Epidermal melanocyte (primary cell): ENCODE measurements around the gene APC2.
"Not testable (repeated sequence)": the region's sequence is repeated elsewhere in the genome, so short reads cannot be mapped to it uniquely, and the experiment has no call there.

Source experiments
- DNase-seq: peaks from one replicate; pipeline ENCODE4 v3.0.0; 2011; ENCODE audit warnings: low spot score; ENCODE audit not compliant: insufficient read length

The APC2 gene

GRCh38 chr19:1428738-1429391 is 21.1 kb upstream of the APC2 start:
- no peak for DNase-seq

DNA sequence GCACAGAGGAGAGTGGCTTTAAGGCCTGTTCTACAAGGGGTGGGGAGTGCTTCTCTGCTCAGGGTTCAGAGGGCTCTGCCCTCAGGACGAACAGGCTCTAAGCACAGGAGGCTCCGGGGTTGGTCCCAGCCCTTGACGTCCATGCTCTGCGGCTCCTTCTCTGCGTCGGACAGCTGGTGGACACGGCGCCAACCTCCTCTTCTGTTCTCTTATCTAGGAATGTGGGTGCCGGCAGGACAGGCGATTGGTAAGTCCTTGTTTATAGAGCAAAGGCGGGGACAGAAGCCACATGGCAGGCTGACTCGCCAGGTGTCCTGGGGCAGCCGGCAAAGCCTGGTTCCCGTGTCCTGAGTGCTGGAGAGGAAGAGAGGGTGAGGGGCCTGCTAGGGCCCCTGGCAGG is 20.2 kb upstream of the APC2 start:
- no peak for DNase-seq

GRCh38 chr19:1430246-1430645 is 19.7 kb upstream of the APC2 start:
- DNase-seq: no peak

- DNase-seq: no peak
Measured at GRCh38 chr19:1431759-1432506, 18.0 kb upstream of the APC2 start.

- no peak for DNase-seq
Measured at GRCh38 chr19:1432507-1432887, 17.4 kb upstream of the APC2 start.

GRCh38 chr19:1433119-1434039 is 16.5 kb upstream of the APC2 start:
- DNase-seq: no peak

DNA sequence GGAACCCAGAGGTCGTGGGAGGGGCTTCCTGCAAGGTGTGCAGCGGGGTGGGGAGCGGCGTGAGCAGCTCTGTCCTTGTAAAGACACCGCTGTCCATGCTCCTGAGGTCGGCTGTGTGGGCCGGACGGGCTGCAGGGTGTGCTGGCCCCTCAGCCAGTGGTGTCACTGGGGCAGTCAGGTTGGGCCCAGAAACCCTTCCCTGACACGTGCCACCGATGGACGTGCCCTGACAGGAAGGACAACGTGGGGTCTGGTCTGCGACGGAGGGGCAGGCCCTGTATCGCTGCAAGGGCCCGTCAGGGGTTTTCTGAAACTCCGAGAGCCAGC is 15.9 kb upstream of the APC2 start:
- DNase-seq: no peak

- DNase-seq: no peak
Measured at GRCh38 chr19:1434577-1435060, 15.3 kb upstream of the APC2 start.

- DNase-seq: no peak
Measured at GRCh38 chr19:1435378-1435989, 14.4 kb upstream of the APC2 start.

GRCh38 chr19:1437609-1438008 is 12.3 kb upstream of the APC2 start:
- no peak for DNase-seq

DNA sequence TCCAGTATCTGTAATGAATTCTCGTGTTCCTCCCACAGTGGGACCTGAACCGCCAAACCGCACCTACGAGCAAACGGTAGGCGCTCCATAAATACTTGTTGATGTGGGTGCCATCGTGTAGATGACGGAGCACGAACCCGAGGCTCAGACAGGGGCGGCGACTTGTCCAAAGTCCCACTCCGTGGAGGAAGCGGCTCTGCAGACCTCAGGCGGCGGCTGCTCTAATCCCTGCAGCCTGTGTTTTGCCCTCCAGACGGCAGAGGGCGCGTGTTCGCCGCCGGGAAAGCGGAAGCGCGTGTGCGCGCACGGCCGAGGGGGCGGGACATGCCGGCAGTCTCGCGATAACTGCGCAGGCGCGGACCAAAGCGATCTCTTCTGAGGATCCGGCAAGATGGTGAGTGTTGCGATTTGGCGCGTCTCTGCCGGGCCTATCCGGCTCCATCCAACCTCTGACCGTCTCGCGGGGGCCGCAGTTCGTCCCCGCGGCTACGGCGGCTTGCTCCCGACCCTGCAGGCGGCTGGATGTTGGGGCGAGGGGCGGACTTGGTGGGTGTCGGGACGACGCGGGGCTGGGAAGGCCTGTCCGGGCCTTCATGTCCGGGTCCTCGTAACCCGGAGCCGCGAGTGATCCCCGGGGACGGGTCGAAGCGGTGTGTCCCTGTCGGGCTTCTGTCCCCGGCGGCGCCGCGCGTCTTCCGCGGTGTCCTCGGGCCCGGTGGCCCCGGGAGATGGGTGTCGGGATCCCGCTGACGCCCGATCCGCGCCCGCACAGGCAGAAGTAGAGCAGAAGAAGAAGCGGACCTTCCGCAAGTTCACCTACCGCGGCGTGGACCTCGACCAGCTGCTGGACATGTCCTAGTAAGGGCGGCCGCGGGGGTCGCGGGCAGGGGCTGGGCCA is 11.6 kb upstream of the APC2 start, which contains the start of gene RPS15:
Gene RPS15 (plus strand): TSS at position 362 of the 898 bp plus-strand sequence. CDS start 30 bp downstream, at position 392.
- DNase-seq: peak; percentile 99

DNA sequence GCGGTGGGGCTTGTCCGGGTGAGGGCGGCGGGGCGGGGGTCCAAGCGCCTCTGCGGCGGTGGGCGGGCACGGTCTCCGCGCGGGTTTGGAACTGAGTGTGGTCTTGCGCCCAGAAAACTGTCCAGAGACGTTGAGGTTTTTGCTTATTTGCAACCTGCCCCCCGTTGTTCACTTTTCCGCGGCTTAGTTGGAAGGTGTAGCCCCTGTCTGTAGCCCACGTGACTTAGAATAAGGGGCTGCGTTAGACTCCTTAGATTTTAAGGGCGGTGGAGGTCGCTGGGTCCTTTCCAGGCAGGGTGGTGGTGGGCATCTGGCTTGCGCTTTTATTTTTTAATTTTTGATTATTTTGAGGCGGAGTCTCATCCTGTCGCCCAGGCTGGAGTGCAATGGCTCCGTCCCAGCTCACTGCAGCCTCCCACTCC is 11.0 kb upstream of the APC2 start:
- no peak for DNase-seq

GRCh38 chr19:1439525-1440417 is 10.2 kb upstream of the APC2 start:
- DNase-seq: not testable (repeated sequence)

DNA sequence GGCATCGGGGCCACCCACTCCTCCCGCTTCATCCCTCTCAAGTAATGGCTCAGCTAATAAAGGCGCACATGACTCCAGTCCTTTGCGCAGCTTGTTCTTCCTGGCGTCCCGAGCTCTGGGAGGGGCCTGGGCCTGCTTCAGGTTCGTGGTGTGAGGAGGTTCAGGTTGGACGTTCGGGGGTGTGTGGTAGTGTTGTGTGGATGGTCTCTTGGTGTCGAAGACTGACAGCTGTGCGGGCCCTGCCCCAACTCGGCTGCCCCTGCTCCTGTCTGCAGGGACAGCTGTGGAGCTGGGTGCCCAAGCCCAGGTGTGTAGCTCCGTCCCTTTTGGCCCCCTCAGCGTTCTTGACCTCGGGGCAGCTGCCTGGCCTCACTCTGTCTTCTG is 9.5 kb upstream of the APC2 start:
- DNase-seq: no peak

- DNase-seq: no peak
Measured at GRCh38 chr19:1441022-1441426, 8.9 kb upstream of the APC2 start.

DNA sequence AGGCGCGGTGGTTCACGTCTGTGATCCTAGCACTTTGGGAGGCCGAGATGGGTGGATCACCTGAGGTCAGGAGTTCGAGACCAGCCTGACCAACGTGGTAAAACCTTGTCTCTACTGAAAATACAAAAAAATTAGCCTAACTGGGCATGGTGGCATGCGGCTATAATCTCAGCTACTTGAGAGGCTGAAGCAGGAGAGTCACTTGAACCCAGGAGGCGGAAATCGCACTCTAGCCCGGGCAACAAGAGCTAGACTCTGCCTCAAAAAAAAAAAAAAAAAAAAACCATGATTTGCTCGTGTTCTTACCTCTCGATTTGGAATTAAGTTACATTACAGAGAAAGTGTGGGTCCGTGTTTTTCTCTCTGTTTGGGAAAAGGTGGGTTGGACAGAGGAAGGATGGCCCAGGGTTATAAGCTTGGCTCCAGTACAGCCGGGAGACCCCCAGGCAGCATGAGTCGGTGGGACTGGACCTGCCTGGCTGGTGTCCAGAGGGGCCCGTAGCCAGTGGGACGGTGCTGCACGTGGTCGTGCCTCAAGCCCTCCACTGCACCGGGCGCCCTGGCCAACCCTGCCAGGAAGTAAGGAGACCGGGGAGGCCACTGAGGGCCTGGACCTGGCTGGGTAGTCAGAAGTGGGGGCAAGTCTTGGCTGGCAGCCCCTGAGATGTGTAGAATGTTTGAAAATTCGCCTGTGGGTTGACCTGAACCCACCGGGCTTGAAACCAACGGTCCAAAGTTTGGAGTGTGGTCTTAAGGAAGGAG is 8.1 kb upstream of the APC2 start:
- DNase-seq: no peak

GRCh38 chr19:1445185-1445931 is 4.6 kb upstream of the APC2 start:
- DNase-seq: peak; percentile 92
